ENCODE data around the gene COG1. TPM values are rescaled to one million over a fixed set of nuclear protein-coding genes. Genes with fewer than 3 reads are reported as not detected.

COG1 gene
- total RNA-seq, 3 donors from 2014 or later = 55.7 to 66.0 (median 57.9) TPM

DNA sequence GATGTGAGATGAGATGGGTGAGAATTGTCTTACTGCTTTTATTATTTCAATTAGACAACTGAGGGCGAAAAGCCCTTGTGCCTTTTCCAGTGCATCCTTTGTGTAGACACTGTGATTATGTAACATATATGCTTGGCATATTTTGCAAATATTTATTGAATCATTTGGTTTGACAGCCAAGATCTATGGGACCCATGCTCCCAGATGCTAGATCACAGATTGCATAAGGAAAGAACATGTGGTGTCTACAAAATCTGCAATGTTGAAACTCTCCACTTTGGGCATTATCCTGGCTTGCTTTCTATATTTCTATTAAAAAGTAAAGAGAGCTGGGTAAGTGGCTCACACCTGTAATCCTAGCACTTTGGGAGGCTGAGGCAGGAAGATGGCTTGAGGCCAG, 4.8 kb upstream of the COG1 start:
- Histone ChIP-seq H3K4me1 (ENCODE audit: low read depth) (peaks cover 24% of the 10 kb centered on the region), H3K36me3 (ENCODE audit: low read depth) (no peaks in the 10 kb centered on the region), H3K9me3 (no peaks in the 10 kb centered on the region), H3K4me3 (no peak overlapping the region)
- intact Hi-C loops (cut with DNase I, micrococcal nuclease) = loop anchor here in 1 of 2 donors (10.0 kb wide), 1 partner anchor 463 kb away; no protein-coding TSS in a partner anchor
- no peak for ATAC-seq
- TF ChIP-seq, protein P1, sequence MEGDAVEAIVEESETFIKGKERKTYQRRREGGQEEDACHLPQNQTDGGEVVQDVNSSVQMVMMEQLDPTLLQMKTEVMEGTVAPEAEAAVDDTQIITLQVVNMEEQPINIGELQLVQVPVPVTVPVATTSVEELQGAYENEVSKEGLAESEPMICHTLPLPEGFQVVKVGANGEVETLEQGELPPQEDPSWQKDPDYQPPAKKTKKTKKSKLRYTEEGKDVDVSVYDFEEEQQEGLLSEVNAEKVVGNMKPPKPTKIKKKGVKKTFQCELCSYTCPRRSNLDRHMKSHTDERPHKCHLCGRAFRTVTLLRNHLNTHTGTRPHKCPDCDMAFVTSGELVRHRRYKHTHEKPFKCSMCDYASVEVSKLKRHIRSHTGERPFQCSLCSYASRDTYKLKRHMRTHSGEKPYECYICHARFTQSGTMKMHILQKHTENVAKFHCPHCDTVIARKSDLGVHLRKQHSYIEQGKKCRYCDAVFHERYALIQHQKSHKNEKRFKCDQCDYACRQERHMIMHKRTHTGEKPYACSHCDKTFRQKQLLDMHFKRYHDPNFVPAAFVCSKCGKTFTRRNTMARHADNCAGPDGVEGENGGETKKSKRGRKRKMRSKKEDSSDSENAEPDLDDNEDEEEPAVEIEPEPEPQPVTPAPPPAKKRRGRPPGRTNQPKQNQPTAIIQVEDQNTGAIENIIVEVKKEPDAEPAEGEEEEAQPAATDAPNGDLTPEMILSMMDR (IDR thresholded peaks at IDR 0.05) = no peak
- DNase-seq = no peak

DNA sequence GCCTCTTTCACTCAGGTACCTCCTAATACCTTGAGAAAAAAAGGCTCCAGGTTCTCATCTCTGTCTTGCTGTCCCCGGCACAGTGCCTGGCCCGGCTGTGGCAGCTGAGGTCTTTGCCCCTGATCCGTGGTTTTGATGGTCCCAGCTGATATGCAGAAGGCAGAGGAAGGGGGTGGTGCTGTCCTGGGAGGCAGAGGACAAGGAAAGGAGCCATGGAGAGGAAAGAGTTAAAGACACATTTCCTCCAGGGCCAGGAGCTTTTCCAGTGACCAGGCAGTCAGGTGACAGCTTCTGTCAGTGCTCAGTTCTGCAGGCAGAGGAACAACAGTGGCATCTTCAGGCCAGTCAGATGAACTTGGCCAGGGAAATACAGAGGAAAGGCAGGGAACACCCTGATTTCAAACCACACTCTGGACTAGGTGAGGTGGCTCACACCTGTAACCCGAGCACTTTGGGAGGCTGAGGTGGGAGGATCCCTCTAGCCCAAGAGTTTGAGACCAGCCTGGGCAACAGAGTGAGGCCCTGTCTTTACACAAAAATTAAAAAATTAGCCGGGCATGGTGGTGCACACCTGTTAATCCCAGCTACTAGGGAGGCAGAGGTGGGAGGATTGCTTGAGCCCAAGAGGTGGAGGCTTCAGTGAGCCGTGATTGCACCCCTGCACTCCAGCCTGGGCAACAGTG, 3.3 kb upstream of the COG1 start:
- DNase-seq (peak in 1 of 3 donors; percentile 55), ATAC-seq (peak; percentile 36)
- Histone ChIP-seq H3K36me3 (ENCODE audit: low read depth) (no peaks in the 10 kb centered on the region), H3K9me3 (no peaks in the 10 kb centered on the region), H3K4me3 (no peak overlapping the region), H3K4me1 (ENCODE audit: low read depth) (peaks cover 24% of the 10 kb centered on the region)
- intact Hi-C loops (cut with DNase I, micrococcal nuclease) = loop anchor here in 1 of 2 donors (10.0 kb wide), 1 partner anchor 465 kb away; no protein-coding TSS in a partner anchor
- TF ChIP-seq, protein P1 (IDR thresholded peaks at IDR 0.05) = no peak

DNA sequence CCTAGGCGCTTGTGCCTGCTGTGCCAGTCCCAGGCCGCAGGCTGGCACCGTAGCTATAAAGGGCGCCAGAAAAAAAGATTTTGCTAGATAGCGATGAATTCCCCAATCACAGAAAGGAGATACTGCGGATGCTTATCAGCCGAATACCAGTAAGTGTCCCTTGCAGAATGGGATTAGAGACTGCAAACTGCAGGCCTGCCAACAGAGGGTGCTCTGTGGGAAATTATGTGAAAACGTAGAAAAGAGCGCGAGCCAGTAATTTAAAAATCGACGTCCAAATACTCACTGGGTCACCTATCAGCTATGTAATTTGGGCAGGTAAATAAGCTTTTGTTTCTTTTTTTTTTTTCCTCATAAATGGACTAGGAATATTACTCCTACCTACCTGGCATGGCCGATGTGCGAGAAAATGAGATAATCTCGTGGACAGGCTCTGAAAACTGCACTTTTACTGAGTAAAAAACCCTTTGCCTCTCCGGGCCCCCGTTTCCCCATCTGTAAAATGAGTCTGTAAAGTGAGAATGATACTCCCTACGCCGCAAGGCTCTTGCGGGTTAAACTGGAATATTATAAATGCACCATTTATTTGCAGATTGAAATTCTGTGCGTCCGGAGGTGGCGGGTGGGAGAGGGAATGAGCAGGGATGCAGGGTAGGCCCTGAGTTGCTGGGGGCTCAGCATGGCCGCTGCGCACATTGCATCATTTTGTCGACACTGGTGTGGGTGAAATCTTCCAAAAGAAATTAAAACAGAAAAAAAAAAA, 1.2 kb upstream of the COG1 start:
- H3K9me3 ChIP-seq = no peaks in the 10 kb centered on the region
- TF ChIP-seq, protein P1 (IDR thresholded peaks at IDR 0.05) = peak; percentile 89
- DNase-seq (peak in 2 of 3 donors; percentile 78 to 87), ATAC-seq (peak; percentile 33)
- H3K4me3 ChIP-seq = no peak overlapping the region
- H3K36me3 ChIP-seq (ENCODE audit: low read depth) = no peaks in the 10 kb centered on the region
- intact Hi-C loops (cut with DNase I, micrococcal nuclease) = no loop called here
- peaks cover 33% of the 10 kb centered on the region for H3K4me1 ChIP-seq (ENCODE audit: low read depth)

DNA sequence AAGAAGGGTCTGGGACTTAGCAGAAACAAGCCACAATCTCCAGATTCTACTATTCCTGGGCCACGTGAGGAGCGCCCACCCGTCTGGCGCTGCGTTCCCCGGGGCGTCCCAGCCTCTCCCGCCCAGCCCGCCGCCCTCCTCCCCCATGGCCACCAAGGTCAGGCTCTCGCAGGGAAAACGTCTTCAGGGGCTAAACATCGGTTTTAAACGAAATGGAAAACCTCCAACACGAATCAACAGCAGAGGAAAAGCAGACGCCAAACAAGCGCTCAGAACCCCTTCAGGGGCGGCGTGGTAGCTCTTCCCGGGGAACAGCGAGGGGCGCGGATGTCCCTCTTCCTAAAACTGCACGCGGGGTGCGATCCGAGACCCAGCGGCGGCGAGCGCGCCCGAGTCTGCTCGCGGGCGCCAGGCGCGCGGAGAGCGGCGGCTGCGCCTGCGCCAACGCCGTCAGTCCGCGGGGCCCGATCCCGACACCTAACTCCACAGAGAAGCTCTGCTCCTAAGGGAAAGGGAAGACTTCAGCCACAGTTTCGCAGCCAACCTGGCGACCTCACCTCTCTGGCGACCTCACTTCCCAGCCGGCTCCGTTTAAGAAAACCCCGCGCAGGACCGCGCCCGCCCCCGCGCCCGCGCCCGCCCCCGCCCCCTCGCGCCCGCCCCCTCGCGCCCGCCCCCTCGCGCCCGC, 505 bp upstream of the COG1 start:
- intact Hi-C loops (cut with DNase I, micrococcal nuclease) = no loop called here
- Histone ChIP-seq H3K36me3 (ENCODE audit: low read depth) (no peaks in the 10 kb centered on the region), H3K9me3 (no peaks in the 10 kb centered on the region), H3K4me1 (ENCODE audit: low read depth) (peaks cover 26% of the 10 kb centered on the region), H3K4me3 (peak overlapping the region; percentile 24)
- ATAC-seq = peak; percentile 68
- TF ChIP-seq, protein P1 (IDR thresholded peaks at IDR 0.05) = no peak
- peak; percentile 68 to 83 (median 82) for DNase-seq

DNA sequence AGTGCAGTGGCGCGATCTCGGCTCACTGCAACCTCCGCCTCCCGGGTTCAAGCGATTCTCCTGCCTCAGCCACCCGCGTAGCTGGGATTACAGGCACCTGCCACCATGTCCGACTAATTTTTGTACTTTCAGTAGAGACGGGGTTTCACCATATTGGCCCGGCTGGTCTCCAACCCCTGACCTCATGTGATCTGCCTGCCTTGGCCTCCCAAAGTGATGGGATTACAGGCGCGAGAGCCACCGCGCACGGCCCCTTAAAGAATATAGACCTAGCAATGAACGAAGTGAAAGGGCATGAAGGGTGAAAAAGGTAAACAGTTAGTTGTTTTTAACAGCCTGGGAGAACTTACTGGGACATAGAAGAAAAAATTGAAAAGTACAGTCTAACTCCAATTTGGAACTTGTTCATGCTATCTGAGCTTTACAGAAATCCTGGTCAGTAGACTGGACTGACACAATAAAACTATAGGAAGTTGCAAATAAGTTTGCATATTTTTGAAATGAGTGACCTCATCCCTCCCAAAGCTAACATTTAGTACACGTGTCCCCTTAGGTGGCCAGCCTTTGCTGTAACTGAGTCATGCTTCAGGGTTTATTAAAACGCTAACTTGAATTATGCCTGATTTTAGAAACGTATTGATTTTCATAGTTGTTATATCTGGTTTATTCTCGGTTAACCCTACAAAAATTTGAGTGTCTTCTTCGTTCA, 1.8 kb downstream of the COG1 start:
- H3K9me3 ChIP-seq = no peaks in the 10 kb centered on the region
- peaks cover 23% of the 10 kb centered on the region for H3K4me1 ChIP-seq (ENCODE audit: low read depth)
- TF ChIP-seq, protein P1 (IDR thresholded peaks at IDR 0.05) = no peak
- DNase-seq (no peak), ATAC-seq (no peak)
- intact Hi-C loops (cut with DNase I, micrococcal nuclease) = no loop called here
- no peak overlapping the region for H3K4me3 ChIP-seq
- peaks cover 14% of the 10 kb centered on the region for H3K36me3 ChIP-seq (ENCODE audit: low read depth)

Data from mucosa of descending colon (tissue), 3 donors.